Islet precursor cell (in vitro differentiated cells): ENCODE results near the gene PRKG2.

Experiments used
- DNase-seq: peaks from one replicate; pipeline ENCODE4 v3.0.0-alpha.2; 2018

Gene PRKG2

GRCh38 chr4:81085291-81085690, 129.7 kb downstream of the PRKG2 start:
- DNase-seq, result no peak

- no peak for DNase-seq
Measured at GRCh38 chr4:81084634-81085033, 130.4 kb downstream of the PRKG2 start.

GRCh38 chr4:81084029-81084428, 131.0 kb downstream of the PRKG2 start:
- no peak for DNase-seq

GRCh38 chr4:81081156-81081555, 133.9 kb downstream of the PRKG2 start:
- no peak for DNase-seq

- DNase-seq, result no peak
Measured at GRCh38 chr4:81071013-81071412, 144.0 kb downstream of the PRKG2 start.

- DNase-seq, result peak; percentile 92
Measured at GRCh38 chr4:81069706-81070331, 145.2 kb downstream of the PRKG2 start.

GRCh38 chr4:81065446-81065845, 149.6 kb downstream of the PRKG2 start:
- no peak for DNase-seq

GRCh38 chr4:81062001-81062400, 153.0 kb downstream of the PRKG2 start:
- no peak for DNase-seq

- no peak for DNase-seq
Measured at GRCh38 chr4:81061344-81061730, 153.7 kb downstream of the PRKG2 start.

GRCh38 chr4:81060587-81061343, 154.3 kb downstream of the PRKG2 start:
- no peak for DNase-seq

GRCh38 chr4:81058621-81059020, 156.4 kb downstream of the PRKG2 start:
- DNase-seq, result no peak

GRCh38 chr4:81052119-81053068, 162.6 kb downstream of the PRKG2 start:
- peak; percentile 79 for DNase-seq

- DNase-seq, result no peak
Measured at GRCh38 chr4:81049907-81050306, 165.1 kb downstream of the PRKG2 start.

GRCh38 chr4:81049330-81049729, 165.7 kb downstream of the PRKG2 start:
- DNase-seq, result no peak

GRCh38 chr4:81042578-81043365, 172.2 kb downstream of the PRKG2 start:
- DNase-seq, result no peak

GRCh38 chr4:81040012-81040659, 174.9 kb downstream of the PRKG2 start:
- DNase-seq, result no peak

- DNase-seq, result no peak
Measured at GRCh38 chr4:81039351-81039972, 175.6 kb downstream of the PRKG2 start.

GRCh38 chr4:81038636-81039350, 176.2 kb downstream of the PRKG2 start:
- no peak for DNase-seq
